IMR-90 (cell line): ENCODE results near the gene PIK3C2B. TPM values are rescaled to one million over a fixed set of nuclear protein-coding genes. Genes with fewer than 3 reads are reported as not detected.

ENCODE experiments used
- ATAC-seq: fragments of 200-7000 bp; cut with Tn5 transposase; 2 replicates; pipeline ENCODE4 v1.9.1; 2020; ENCODE audit warnings: low read depth, mild to moderate bottlenecking, moderate library complexity
- BruUV-seq: library from RNA; stranded (reverse); fragments of 400-500 nt; replicated peaks from 2 replicates; lab custom pipeline; 2021; lab: Mats Ljungman, UMichigan
- CTCF ChIA-PET: fragments of 300-600 bp; formaldehyde crosslinking; extraction: SDS; loops from one replicate; lab custom pipeline; 2021; ENCODE audit warnings: antibody characterized with exemption; lab: Yijun Ruan, JAX
- POLR2A ChIA-PET: fragments of 300-600 bp; sonication (Branson Sonifier 250); formaldehyde crosslinking; loops from one replicate; lab custom pipeline; 2022; ENCODE audit warnings: antibody characterized with exemption; ENCODE audit not compliant: unreplicated experiment; lab: Charles Lee
- DNase-seq: peaks from one replicate; pipeline ENCODE4 v3.0.0; 2013
- H2AFZ ChIP-seq: replicated peaks from 2 replicates; pipeline ENCODE3; 2013; ENCODE audit warnings: low read length, mild to moderate bottlenecking; ENCODE audit not compliant: poor library complexity
- H2AK5ac ChIP-seq: 2 replicates; pipeline ENCODE4 v1.6.1; 2013; ENCODE audit warnings: low read depth, low read length, inconsistent platforms
- H2AK9ac ChIP-seq: replicated peaks from 2 replicates; pipeline ENCODE3; 2013; ENCODE audit warnings: mild to moderate bottlenecking, low read depth, low read length, moderate library complexity; ENCODE audit not compliant: poor library complexity
- H2BK120ac ChIP-seq: 2 replicates; pipeline ENCODE4 v1.6.1; 2013; ENCODE audit warnings: low read depth, low read length, inconsistent platforms
- H2BK15ac ChIP-seq: 3 replicates; pipeline ENCODE4 v1.6.1; 2013; ENCODE audit warnings: low read depth, low read length, inconsistent platforms
- H2BK20ac ChIP-seq: 2 replicates; pipeline ENCODE4 v1.6.1; 2013; ENCODE audit warnings: low read depth, mild to moderate bottlenecking, inconsistent platforms, low read length, moderate library complexity
- H2BK5ac ChIP-seq: 2 replicates; pipeline ENCODE4 v1.6.1; 2013; ENCODE audit warnings: mild to moderate bottlenecking, low read depth, low read length, inconsistent platforms; ENCODE audit not compliant: poor library complexity, severe bottlenecking
- H3K14ac ChIP-seq: replicated peaks from 2 replicates; pipeline ENCODE4 v1.6.1; 2013; ENCODE audit warnings: low read depth, low read length, inconsistent platforms
- H3K18ac ChIP-seq: 2 replicates; pipeline ENCODE4 v1.6.1; 2013; ENCODE audit warnings: low read depth, low read length, control low read depth
- H3K23ac ChIP-seq: 2 replicates; pipeline ENCODE4 v1.6.1; 2013; ENCODE audit warnings: low read depth, low read length, inconsistent platforms
- H3K27ac ChIP-seq: 2 replicates; pipeline ENCODE4 v1.5.1; 2013; ENCODE audit warnings: mild to moderate bottlenecking, control low read depth, low read length; ENCODE audit not compliant: insufficient read depth
- H3K27me3 ChIP-seq: 2 replicates; pipeline ENCODE4 v1.6.1; 2013; ENCODE audit warnings: low read length; ENCODE audit not compliant: control insufficient read depth, insufficient read depth
- H3K36me3 ChIP-seq: 2 replicates; pipeline ENCODE4 v1.6.1; 2013; ENCODE audit warnings: low read length, mixed read lengths; ENCODE audit not compliant: control insufficient read depth, insufficient read depth
- H3K4ac ChIP-seq: 2 replicates; pipeline ENCODE4 v1.6.1; 2013; ENCODE audit warnings: low read depth, low read length, inconsistent platforms
- H3K4me1 ChIP-seq: 2 replicates; pipeline ENCODE4 v1.6.1; 2013; ENCODE audit warnings: low read length, mixed read lengths; ENCODE audit not compliant: control insufficient read depth, insufficient read depth
- H3K4me2 ChIP-seq: 2 replicates; pipeline ENCODE4 v1.6.1; 2013; ENCODE audit warnings: low read depth, mild to moderate bottlenecking, control low read depth, low read length, moderate library complexity
- H3K4me3 ChIP-seq: 2 replicates; pipeline ENCODE4 v1.5.1; 2013; ENCODE audit warnings: low read depth, mild to moderate bottlenecking, control low read depth, low read length, moderate library complexity; ENCODE audit not compliant: insufficient read depth
- H3K56ac ChIP-seq: 2 replicates; pipeline ENCODE4 v1.6.1; 2013; ENCODE audit warnings: low read length, inconsistent platforms; ENCODE audit not compliant: insufficient read depth; ENCODE audit errors: extremely low read depth
- H3K79me1 ChIP-seq, 2 experiments: 2 replicates each; pipeline ENCODE4 v1.6.1; 2013; ENCODE audit warnings: low read length in 2 of 2, inconsistent platforms in 1 of 2, low read depth in 1 of 2
- H3K9ac ChIP-seq: 2 replicates; pipeline ENCODE4 v1.6.1; 2013; ENCODE audit warnings: low read depth, low read length, control low read depth
- H3K9me1 ChIP-seq: 2 replicates; pipeline ENCODE4 v1.6.1; 2013; ENCODE audit warnings: low read length, inconsistent platforms; ENCODE audit not compliant: insufficient read depth
- H3K9me3 ChIP-seq: 2 replicates; pipeline ENCODE4 v1.6.1; 2013; ENCODE audit warnings: low read length; ENCODE audit not compliant: control insufficient read depth, insufficient read depth
- H4K20me1 ChIP-seq: 2 replicates; pipeline ENCODE4 v1.6.1; 2013; ENCODE audit warnings: low read length, inconsistent platforms; ENCODE audit not compliant: insufficient read depth
- H4K5ac ChIP-seq: 2 replicates; pipeline ENCODE4 v1.6.1; 2013; ENCODE audit warnings: mild to moderate bottlenecking, low read depth, low read length, control low read depth
- H4K8ac ChIP-seq, 2 experiments: 2 replicates each; pipeline ENCODE4 v1.6.1; 2013; ENCODE audit warnings: low read depth in 2 of 2, low read length in 2 of 2, control low read depth in 1 of 2, inconsistent platforms in 1 of 2
- H4K91ac ChIP-seq: 2 replicates; pipeline ENCODE4 v1.6.1; 2013; ENCODE audit warnings: low read depth, low read length, inconsistent platforms; ENCODE audit not compliant: insufficient read depth
- FOS ChIP-seq: fragments of 150-350 bp; IDR thresholded peaks from 2 replicates; pipeline ENCODE4 v1.6.1; 2016; ENCODE audit warnings: low read depth, low read length
- WGBS, 2 experiments: methylation state at CpG; one replicate each; pipeline versions ENCODE4 v1.1.5 to v1.1.7; 2013; ENCODE audit warnings: missing lambda C conversion rate in 2 of 2; ENCODE audit not compliant: insufficient read length in 1 of 2; ENCODE audit errors: extremely low coverage in 2 of 2; 5-methylcytosine and 5-hydroxymethylcytosine counted together
- dilution Hi-C: fragments of 300-500 bp; cut with HindIII; formaldehyde crosslinking; loops from one replicate; pipeline ENCODE4 v1.14.3; 2018; ENCODE audit warnings: low sequenced_read_pairs; ENCODE audit not compliant: unreplicated experiment
- in situ Hi-C: fragments of 300-500 bp; cut with MboI; formaldehyde crosslinking; loops from 3 replicates; pipeline ENCODE4 v1.14.3; 2019; ENCODE audit warnings: low sequenced_read_pairs, inconsistent platforms, mixed read lengths
- intact Hi-C: fragments of 100-400 bp; cut with micrococcal nuclease; formaldehyde crosslinking; loops from 2 replicates; pipeline ENCODE4 v1.10.0; 2022
- polyA plus RNA-seq, 3 experiments: library from polyadenylated mRNA; depleted of rRNA; stranded (reverse); fragments of >200 nt; gene quantifications; 2 replicates each; pipeline ENCODE4 v1.2.3, GENCODE V29; 2012; ENCODE audit warnings: low replicate concordance in 1 of 3
- total RNA-seq: library from RNA; depleted of rRNA; stranded (reverse); fragments of >200 nt; gene quantifications from 2 replicates; pipeline ENCODE4 v1.2.3, GENCODE V29; 2012
- TF ChIP-seq, protein P1 (sequence below): conservative IDR thresholded peaks from 2 replicates; pipeline ENCODE4 v1.5.1; 2012; ENCODE audit warnings: mild to moderate bottlenecking, low read depth, low read length, improper control_type of control experiment

The PIK3C2B gene
- total and polyA plus RNA-seq, 2 of the 4 experiments (the other 2 are of a cell fraction), result 1.1 to 2.9 TPM

DNA sequence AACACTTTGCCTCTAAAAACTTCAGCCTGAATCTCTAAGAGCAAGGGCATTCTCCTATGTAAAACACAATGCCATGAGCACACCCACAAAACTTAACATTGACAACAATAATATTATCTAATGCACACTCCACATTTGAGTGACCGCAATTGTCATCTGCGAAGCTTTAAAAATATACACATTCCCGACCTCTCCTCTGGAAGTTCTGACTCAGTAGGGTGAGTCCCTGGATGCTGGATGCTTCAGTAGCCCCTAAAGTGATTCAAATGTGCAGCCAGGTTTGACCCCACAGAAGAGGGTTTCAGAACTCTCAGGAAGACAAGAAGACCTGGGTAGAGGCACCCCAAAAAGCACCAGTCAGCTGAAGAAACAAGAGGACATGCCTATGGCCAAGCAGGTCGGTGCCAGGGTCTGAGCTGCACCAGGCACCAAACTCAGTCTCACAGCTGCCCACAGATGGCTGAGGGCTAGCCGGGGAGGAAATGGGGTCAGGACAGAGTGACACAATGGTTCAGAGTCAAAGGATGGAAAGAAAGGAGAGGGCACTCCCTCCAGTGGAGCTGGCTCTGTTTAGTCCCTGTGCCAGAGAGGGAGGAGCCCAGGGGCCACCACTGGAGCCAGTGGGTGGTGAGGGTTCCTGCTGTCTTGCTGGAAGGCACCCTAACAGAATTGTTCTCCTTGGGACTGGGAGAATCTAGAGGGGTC is 17.4 kb downstream of the PIK3C2B start:
- dilution Hi-C loops, result no loop called here
- Histone ChIP-seq H3K56ac (no peak overlapping the region), H3K9ac (no peak overlapping the region), H3K27me3 (peaks cover 8% of the 10 kb centered on the region), H3K79me1 (no peaks in the 10 kb centered on the region), H2BK20ac (no peak overlapping the region), H3K14ac (no peak overlapping the region), H3K4me1 (peaks cover 6% of the 10 kb centered on the region; the same call in 1 of the 2 replicates), H3K9me3 (no peaks in the 10 kb centered on the region), H4K5ac (no peak overlapping the region), H2AK5ac (no peak overlapping the region), H3K36me3 (no peaks in the 10 kb centered on the region), H3K9me1 (peaks cover 18% of the 10 kb centered on the region; the same call in 1 of the 2 replicates), H2AFZ (no peak overlapping the region), H3K4ac (no peak overlapping the region), H2BK5ac (no peak overlapping the region), H2BK120ac (no peak overlapping the region), H3K4me3 (no peak overlapping the region), H2BK15ac (no peak overlapping the region), H4K20me1 (peaks cover 24% of the 10 kb centered on the region), H3K27ac (no peak overlapping the region), H3K18ac (no peak overlapping the region), H4K91ac (no peak overlapping the region; the same call in 1 of the 2 replicates), H3K4me2 (no peak overlapping the region), H4K8ac (no peak overlapping the region), H3K23ac (no peak overlapping the region), H2AK9ac (peak overlapping the region; percentile 75)
- in situ Hi-C loops, result no loop called here
- ChIA-PET POLR2A (no interaction called here), CTCF (interaction anchor here (0.6 kb wide), 1 partner anchor 29 kb away, joined by 3 read pairs; no protein-coding TSS in a partner anchor)
- intact Hi-C loops, result loop anchor here (2.0 kb wide), 1 partner anchor 20 kb away; no protein-coding TSS in a partner anchor
- WGBS, 2 experiments, result 78% methylated on average over 1 of the region's 5 CpGs; no CpG with 5 or more reads in 1 of the 2 experiments
- ATAC-seq, result peak; percentile 71
- 0 out of 2 replicates have a peak, but pooled peaks have one; percentile 9 for TF ChIP-seq FOS
- TF ChIP-seq, protein P1, sequence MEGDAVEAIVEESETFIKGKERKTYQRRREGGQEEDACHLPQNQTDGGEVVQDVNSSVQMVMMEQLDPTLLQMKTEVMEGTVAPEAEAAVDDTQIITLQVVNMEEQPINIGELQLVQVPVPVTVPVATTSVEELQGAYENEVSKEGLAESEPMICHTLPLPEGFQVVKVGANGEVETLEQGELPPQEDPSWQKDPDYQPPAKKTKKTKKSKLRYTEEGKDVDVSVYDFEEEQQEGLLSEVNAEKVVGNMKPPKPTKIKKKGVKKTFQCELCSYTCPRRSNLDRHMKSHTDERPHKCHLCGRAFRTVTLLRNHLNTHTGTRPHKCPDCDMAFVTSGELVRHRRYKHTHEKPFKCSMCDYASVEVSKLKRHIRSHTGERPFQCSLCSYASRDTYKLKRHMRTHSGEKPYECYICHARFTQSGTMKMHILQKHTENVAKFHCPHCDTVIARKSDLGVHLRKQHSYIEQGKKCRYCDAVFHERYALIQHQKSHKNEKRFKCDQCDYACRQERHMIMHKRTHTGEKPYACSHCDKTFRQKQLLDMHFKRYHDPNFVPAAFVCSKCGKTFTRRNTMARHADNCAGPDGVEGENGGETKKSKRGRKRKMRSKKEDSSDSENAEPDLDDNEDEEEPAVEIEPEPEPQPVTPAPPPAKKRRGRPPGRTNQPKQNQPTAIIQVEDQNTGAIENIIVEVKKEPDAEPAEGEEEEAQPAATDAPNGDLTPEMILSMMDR, result no peak
- peak; percentile 48 for DNase-seq
- BruUV-seq, result no TSS peak
